Left lung (tissue), 10 donors: ENCODE measurements around the gene ATF6. TPM values are rescaled to one million over a fixed set of nuclear protein-coding genes. Genes with fewer than 3 reads are reported as not detected.

Experiments used
- ATAC-seq: fragments of 200-7000 bp; cut with Tn5 transposase; one replicate; pipeline ENCODE4 v1.9.1; 2020; ENCODE audit warnings: moderate library complexity
- DNase-seq, 4 donors: peaks; one replicate each; pipeline ENCODE4 v3.0.0-alpha.2; 2013 to 2020
- H3K27ac ChIP-seq, 2 donors: fragments of 200-600 bp; sonication (generic) in 1 of 2; one replicate each; pipeline versions ENCODE4 v1.5.0 to v1.8.0; 2020 to 2021
- H3K27me3 ChIP-seq, 2 donors: fragments of 200-600 bp; sonication (generic) in 1 of 2; one replicate each; pipeline versions ENCODE4 v1.5.0 to v1.8.0; 2020 to 2021
- H3K36me3 ChIP-seq, 2 donors: fragments of 200-600 bp; sonication (generic) in 1 of 2; one replicate each; pipeline versions ENCODE4 v1.5.0 to v1.8.0; 2020 to 2021
- H3K4me1 ChIP-seq, 2 donors: fragments of 200-600 bp; one replicate each; pipeline ENCODE4 v1.8.0; 2021
- H3K4me3 ChIP-seq, 2 donors: fragments of 200-600 bp; sonication (generic) in 1 of 2; one replicate each; pipeline versions ENCODE4 v1.5.0 to v1.8.0; 2020 to 2021; ENCODE audit warnings: mild to moderate bottlenecking in 1 of 2
- H3K9me3 ChIP-seq, 2 donors: fragments of 200-600 bp; sonication (generic) in 1 of 2; one replicate each; pipeline versions ENCODE4 v1.5.0 to v1.8.0; 2020 to 2021
- intact Hi-C, 2 donors: fragments of 100-400 bp; cut with DNase I; formaldehyde crosslinking; loops; one replicate each; pipeline versions ENCODE4 v1.11.2 to v1.14.2; 2022
- polyA plus RNA-seq, 6 donors: library from polyadenylated mRNA; unstranded; fragments of 120-200 nt; gene quantifications; one replicate each; pipeline ENCODE4 v1.2.1, GENCODE V29; 2013; ENCODE audit not compliant: insufficient read length in 6 of 6
- total RNA-seq, 2 donors: library from RNA; stranded (reverse); fragmentation: NEBNext Ultra II Directional; extraction: Animal tissue kit (Norgen Biotek cat#: 25700); gene quantifications; one replicate each; pipeline ENCODE4 v1.2.1, GENCODE V29; 2021
- TF ChIP-seq, protein P1 (sequence below), 2 donors: fragments of 200-600 bp; sonication (generic) in 1 of 2; IDR thresholded peaks; one replicate each; pipeline versions ENCODE4 v1.5.0 to v1.8.0; 2021; ENCODE audit warnings: antibody characterized with exemption in 2 of 2
- donor health status: DM: no; HTN: yes; CAD: no.
- donor health status: DM: no; HTN: no; CAD: no.

The ATF6 gene
- total and polyA plus RNA-seq, 8 donors = 26.3 to 32.6 (median 29.5) TPM

DNA sequence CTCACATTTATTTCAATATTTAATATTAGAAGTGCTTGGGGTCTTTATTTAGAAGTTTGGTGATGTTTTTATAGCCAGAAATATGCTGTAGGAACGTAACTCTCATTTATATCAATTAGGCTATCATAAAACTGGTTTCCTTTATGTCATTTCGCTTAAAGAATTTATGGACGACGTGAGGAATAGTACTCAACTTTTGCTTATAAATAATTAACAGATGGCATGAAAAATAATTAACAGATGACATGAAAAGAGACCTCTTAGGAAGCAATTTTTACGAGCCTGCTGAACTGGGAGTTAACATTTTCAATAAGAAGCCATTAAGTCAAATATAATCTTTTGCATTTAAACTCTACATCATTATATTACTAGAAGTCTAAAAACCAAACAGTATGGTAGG is 134.0 kb downstream of the ATF6 start:
- intact Hi-C loops = no loop called here
- ATAC-seq (no peak), DNase-seq (no peak)
- Histone ChIP-seq H3K27ac (no peak overlapping the region), H3K9me3 (no peaks in the 10 kb centered on the region), H3K27me3 (no peaks in the 10 kb centered on the region), H3K4me1 (no peaks in the 10 kb centered on the region), H3K36me3 (no peaks in the 10 kb centered on the region), H3K4me3 (no peak overlapping the region)
- TF ChIP-seq, protein P1, sequence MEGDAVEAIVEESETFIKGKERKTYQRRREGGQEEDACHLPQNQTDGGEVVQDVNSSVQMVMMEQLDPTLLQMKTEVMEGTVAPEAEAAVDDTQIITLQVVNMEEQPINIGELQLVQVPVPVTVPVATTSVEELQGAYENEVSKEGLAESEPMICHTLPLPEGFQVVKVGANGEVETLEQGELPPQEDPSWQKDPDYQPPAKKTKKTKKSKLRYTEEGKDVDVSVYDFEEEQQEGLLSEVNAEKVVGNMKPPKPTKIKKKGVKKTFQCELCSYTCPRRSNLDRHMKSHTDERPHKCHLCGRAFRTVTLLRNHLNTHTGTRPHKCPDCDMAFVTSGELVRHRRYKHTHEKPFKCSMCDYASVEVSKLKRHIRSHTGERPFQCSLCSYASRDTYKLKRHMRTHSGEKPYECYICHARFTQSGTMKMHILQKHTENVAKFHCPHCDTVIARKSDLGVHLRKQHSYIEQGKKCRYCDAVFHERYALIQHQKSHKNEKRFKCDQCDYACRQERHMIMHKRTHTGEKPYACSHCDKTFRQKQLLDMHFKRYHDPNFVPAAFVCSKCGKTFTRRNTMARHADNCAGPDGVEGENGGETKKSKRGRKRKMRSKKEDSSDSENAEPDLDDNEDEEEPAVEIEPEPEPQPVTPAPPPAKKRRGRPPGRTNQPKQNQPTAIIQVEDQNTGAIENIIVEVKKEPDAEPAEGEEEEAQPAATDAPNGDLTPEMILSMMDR (IDR thresholded peaks at IDR 0.05) = no peak

DNA sequence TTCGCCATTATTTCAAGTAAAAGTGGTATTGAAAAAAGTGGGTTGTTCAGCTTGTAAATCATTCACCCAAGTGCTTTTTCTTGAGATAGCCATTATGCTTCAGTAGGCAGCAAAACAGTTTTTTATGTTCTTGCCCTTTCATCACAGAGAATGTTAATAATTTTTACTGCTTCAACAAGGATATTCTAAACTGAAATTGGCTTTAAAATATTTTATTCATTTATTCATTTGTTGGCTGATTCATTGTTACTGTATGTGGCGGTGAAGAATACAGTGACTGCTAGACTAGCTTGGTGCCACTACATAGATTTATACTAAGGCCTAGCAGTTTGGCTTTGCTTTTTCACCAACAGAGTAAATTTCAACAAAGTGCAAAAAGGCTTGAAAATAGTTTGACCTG is 136.1 kb downstream of the ATF6 start:
- DNase-seq (no peak), ATAC-seq (no peak)
- intact Hi-C loops = no loop called here
- Histone ChIP-seq H3K4me1 (no peaks in the 10 kb centered on the region), H3K4me3 (no peak overlapping the region), H3K27ac (no peak overlapping the region), H3K36me3 (no peaks in the 10 kb centered on the region), H3K27me3 (no peaks in the 10 kb centered on the region), H3K9me3 (no peaks in the 10 kb centered on the region)
- TF ChIP-seq, protein P1 (IDR thresholded peaks at IDR 0.05) = no peak

DNA sequence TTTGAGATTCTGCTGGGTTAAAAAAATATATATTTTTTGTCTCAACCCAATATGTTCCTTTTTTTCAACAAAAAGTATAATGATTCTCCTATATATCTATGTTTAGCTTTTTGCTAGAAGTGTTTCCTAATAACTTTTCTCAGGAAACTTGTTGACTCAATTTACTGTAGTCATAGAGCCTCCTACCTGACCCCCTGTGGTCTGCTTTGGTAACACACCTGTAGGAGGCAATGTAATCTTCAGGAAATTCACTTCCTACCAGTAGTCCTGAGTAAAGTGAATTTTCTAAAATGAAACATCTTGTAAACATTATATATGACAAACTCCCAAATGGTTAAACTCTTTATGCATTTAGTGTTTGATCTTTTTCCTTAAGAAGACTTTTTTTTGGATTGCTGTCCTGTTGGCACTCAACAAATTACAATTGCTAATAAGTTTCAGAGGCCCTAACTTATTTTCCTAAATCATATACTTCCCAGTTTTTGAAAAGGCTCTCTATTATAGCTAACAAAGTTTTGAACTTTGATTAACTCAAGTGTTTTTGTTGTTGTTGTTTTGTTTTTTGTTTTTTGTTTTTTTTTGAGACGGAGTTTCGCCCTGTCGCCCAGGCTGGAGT is 139.3 kb downstream of the ATF6 start:
- DNase-seq = no peak

DNA sequence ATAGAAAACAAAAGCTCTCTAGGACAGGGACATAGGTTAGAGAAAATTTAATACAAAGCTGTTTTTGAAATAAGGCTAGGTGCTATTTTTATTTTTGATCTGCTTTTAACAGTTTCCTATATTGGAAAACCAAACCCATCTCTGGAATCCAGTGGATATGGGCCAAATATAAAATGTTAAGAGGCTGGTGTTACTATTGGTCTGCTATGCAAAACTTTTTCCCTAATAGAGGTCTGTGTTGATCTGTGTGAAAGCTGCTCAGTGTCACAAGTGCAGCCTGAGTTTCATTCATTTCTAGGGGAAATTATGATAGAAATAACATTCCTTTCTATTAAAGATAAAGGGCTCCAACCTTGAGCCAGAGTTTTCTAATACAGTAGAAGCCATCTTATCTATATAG is 141.1 kb downstream of the ATF6 start:
- peaks cover 0 to 5% of the 10 kb centered on the region in 2 donors for H3K36me3 ChIP-seq
- H3K4me1 ChIP-seq = peaks cover 0 to 4% of the 10 kb centered on the region in 2 donors
- TF ChIP-seq, protein P1 (IDR thresholded peaks at IDR 0.05) = no peak
- intact Hi-C loops = no loop called here
- no peak overlapping the region for H3K27ac ChIP-seq
- no peaks in the 10 kb centered on the region for H3K9me3 ChIP-seq
- H3K4me3 ChIP-seq = no peak overlapping the region
- no peak for ATAC-seq
- no peak for DNase-seq
- H3K27me3 ChIP-seq = no peaks in the 10 kb centered on the region

More for the DNA sequence above, 139.3 kb downstream of the ATF6 start:
- Histone ChIP-seq H3K9me3 (no peaks in the 10 kb centered on the region), H3K27me3 (no peaks in the 10 kb centered on the region), H3K27ac (no peak overlapping the region), H3K4me3 (no peak overlapping the region), H3K36me3 (no peaks in the 10 kb centered on the region), H3K4me1 (peaks cover 0 to 4% of the 10 kb centered on the region in 2 donors)
- ATAC-seq = peak; percentile 81
- intact Hi-C loops = no loop called here
- TF ChIP-seq, protein P1 (IDR thresholded peaks at IDR 0.05) = peak; percentile 20 to 39

DNA sequence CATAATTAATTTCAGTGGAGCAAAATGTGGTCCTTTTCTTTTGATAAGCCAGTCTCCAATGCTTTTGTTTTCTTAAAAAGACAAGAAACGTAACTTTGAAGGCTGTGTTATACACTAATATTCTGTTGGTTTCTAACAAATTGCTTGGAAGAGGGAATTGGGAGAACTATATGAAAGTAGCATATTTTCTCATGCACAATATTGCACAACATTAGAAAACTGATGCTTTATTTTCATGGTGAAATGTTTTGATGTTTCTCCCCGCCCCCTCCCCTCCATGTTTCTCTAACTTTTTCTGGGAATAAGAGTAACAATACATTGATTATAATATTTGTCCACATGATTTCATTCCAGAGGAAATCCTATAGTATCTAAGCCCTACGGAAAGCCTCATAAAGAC is 142.1 kb downstream of the ATF6 start:
- DNase-seq = no peak
- H3K9me3 ChIP-seq = no peaks in the 10 kb centered on the region
- no peaks in the 10 kb centered on the region for H3K27me3 ChIP-seq
- H3K36me3 ChIP-seq = peaks cover 0 to 15% of the 10 kb centered on the region in 2 donors
- H3K4me3 ChIP-seq = no peak overlapping the region
- no peak for ATAC-seq
- intact Hi-C loops = no loop called here
- peaks cover 0 to 4% of the 10 kb centered on the region in 2 donors for H3K4me1 ChIP-seq
- H3K27ac ChIP-seq = no peak overlapping the region
- TF ChIP-seq, protein P1 (IDR thresholded peaks at IDR 0.05) = no peak
